T1000 (cell line): ENCODE data around the gene APOL1.
"Not testable (repeated sequence)": the region's sequence is repeated elsewhere in the genome, so short reads cannot be mapped to it uniquely, and the experiment has no call there.

Experiments used
- DNase-seq: peaks from one replicate; lab custom pipeline; 2025; ENCODE audit warnings: mixed read lengths; lab: John Stamatoyannopoulos, UW

Gene APOL1, protein sequence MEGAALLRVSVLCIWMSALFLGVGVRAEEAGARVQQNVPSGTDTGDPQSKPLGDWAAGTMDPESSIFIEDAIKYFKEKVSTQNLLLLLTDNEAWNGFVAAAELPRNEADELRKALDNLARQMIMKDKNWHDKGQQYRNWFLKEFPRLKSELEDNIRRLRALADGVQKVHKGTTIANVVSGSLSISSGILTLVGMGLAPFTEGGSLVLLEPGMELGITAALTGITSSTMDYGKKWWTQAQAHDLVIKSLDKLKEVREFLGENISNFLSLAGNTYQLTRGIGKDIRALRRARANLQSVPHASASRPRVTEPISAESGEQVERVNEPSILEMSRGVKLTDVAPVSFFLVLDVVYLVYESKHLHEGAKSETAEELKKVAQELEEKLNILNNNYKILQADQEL

DNA sequence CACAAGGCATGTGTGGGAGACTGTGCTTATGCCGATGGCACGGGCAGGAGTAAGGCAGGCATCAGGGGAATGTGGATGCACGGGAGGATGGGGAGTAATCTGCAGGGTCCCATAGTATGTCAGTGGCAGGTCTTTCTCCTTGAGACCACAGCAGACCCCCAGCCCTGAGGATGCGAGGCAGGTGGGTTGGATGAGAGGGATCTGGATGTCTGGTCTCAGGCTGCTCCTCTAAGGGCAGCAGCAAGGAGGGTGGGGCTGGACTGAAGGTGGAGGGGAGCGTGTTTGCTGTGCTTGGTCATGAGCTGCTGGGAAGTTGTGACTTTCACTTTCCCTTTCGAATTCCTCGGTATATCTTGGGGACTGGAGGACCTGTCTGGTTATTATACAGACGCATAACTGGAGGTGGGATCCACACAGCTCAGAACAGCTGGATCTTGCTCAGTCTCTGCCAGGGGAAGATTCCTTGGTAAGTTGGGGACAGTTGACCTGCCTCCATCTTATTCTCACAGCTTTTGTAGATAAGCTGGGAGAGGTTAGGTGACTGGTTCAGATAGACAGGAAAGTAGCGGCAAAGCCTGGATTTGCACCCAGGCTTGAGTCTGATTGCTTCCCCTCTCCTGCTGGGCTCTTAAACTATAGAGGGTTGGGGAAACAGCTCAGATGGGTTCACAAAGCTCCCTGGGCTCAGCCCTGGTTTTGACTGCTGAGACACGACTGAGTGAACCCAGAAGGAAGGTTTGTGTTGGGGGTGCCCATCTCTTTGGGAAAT is at the start of gene APOL1:
Gene APOL1 (plus strand): TSS at position 380 of the 769 bp plus-strand sequence. CDS start 1,823 bp downstream, outside the sequence.
- DNase-seq: no peak

DNA sequence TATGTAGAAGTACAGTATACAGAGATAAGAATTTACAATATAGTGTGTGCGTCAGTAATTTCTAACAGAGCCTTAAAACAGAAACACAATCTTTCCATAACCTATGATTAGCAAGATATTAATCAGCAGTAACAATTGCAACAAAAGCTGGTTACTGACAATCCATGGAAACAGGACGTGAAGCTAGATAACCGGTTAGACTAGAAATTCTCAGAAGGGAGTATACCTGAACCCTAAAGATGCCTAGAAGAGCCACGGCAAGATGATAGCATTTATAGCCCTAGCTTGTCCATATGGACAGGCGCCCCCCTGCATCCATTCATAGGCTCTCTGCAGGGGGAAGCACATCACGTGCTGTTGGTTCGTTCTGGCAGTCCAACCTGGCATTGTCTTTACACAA is 49.5 kb upstream of the APOL1 start:
- DNase-seq: not testable (repeated sequence)

DNA sequence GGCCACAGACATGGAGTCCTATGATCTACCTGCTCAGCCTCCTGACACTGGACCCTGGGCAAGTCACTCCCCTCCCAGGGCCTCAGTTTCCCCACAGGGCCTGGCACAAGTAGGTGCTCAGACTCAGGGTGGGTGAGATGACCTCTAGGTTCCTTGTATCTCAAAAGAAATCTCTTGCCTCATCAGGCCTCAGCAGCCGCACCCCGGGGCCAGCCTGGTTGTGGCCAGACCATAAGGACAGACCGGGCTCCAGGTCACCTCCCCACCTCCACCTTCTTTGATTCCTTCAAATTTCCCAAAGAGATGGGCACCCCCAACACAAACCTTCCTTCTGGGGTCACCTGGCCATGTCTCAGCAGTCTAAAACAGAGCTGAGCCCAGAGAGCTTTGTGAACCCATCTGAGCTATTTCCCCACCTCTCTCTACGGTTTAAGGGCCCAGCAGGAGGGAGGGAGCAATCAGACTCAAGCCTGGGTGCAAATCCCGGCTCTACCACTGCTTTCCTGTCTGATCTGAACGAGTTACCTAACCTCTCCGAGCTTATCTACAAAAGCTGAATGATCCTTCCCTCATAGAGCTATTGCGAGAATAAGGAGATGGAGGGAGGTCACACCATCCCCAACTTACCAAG is 48.8 kb upstream of the APOL1 start:
- no peak for DNase-seq

DNA sequence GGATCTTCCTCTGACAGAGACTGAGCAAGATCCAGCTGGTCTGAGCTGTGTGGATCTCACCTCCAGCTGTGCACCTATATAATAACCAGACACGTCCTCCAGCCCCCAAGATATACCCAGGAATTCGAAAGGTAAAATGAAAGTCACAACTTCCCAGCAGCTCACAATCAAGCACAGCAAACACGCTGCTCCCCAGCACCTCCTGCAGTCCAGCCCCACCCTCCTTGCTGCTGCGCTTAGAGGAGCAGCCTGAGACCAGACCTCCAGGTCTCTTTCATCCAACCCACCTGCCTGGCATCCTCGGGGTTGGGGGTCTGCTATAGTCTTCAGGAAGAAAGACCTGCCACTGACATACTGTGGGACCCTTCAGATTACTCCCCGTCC is 48.3 kb upstream of the APOL1 start:
- no peak for DNase-seq

DNA sequence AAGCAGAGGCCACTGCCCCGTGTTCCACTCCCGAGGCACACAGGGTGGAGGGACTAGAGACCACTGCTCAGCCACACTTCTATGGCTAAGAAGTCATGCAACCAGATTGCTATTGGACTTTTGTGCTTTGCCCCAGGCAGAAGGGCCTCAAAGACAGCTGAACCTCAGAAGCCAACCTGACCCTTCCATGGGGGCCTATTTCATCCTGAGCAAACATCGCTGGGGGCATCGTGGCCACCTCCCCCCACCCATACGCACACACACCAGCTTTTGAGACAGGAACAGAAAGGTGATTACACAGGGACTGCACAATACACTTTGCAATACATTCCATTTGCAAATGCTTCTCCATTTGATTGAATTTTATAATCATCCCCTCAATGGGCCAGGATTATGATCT is 47.4 kb upstream of the APOL1 start:
- not testable (repeated sequence) for DNase-seq

DNA sequence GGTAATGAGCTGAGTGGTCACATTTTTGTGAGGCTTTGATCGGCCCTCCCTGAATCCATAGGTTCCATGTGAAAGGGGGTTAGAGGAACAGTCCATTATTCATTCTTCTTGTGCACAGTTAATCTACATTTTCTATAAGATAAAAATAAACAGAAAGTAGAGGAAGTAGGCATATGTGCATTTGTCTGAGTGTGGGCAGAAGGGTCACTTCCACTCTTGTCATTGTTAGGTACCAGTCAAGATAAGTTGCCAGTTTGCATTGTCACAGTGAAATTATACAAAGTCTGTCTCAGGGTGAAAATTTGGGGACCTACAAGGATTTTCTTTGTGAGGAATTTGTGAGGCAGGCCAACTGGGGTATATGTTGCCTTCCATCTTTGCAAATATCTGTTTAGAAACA is 46.7 kb upstream of the APOL1 start:
- no peak for DNase-seq

DNA sequence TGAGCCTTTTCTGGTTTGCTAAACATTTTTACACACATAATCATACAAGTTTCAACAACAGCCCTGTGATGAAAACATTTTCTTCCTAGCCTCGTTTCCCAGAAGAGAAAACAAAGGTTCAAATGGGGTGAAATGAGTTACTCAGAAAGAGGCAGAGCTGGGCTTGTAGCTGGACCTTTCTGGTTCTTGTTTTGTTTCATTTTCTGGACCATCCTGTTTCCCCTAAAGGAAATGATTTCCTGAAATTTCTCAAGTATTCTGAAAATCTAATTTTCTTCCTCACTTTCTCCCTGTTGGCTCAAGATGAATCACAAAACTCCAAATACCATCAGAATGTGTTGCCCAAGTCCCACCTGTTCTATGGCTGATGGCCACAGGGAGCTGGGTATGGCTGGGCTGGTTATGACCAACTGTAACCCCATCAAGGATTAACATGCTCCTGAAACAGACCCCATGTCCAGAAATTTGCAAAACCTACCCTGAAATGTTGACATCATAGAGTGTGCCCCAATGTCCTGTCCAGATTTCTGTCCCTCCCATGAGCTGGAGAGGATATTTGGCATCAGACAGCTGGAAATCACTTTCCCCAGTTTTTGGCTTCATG is 44.7 kb upstream of the APOL1 start:
- no peak for DNase-seq

DNA sequence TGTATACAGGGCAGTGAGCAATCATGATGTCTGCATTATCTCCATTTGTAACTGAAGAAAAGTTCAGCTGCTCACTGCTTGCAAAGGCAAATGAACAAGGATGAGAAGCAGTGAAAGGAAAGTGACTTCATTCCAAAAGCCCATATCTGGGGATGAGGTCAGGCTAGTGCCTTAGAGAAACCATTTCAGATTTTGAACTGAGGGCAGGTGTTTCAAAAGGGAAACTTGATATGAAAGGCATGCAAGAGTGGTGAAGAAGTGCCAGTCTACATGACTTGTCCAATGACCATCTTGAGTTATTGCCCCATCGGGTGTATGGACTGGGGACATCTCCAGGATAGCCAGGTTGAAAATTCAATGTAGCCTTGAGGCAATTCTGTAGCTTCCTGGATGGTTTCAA is 44.0 kb upstream of the APOL1 start:
- DNase-seq: no peak

DNA sequence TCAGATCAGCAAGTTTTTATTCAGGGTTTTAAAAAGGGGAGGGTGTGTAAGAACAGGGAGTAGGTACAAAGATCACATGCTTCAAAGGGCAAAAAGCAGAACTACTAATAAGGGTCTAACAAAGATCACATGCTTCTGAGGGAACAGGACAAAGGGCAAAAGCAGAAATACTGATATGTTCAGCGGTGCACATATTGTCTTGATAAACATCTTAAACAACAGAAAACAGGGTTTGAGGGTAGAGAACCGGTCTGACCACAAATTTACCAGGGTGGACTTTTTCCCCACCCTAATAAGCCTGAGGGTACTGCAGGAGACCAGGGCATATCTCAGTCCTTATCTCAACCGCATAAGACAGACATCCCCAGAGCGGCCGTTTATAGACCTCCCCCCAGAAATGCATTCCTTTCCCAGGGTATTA is 43.4 kb upstream of the APOL1 start:
- not testable (repeated sequence) for DNase-seq

DNA sequence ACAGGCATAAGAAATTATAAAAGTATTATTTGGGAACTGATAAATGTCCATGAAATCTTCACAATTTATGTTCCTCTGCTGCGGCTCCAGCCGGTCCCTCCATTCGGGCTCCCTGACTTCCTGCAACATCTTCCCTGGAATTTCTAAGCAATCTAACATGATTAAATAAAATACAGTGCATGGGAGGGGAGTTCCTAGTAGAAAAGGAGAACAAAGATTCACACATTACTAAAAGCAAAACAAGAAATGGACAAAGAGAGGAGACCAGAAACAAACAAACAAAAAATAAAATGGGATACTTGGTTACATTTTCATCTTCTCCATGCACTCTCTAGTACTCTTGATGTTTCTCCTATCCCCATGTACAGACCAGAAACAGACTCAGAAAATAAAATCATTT is 42.7 kb upstream of the APOL1 start:
- no peak for DNase-seq

DNA sequence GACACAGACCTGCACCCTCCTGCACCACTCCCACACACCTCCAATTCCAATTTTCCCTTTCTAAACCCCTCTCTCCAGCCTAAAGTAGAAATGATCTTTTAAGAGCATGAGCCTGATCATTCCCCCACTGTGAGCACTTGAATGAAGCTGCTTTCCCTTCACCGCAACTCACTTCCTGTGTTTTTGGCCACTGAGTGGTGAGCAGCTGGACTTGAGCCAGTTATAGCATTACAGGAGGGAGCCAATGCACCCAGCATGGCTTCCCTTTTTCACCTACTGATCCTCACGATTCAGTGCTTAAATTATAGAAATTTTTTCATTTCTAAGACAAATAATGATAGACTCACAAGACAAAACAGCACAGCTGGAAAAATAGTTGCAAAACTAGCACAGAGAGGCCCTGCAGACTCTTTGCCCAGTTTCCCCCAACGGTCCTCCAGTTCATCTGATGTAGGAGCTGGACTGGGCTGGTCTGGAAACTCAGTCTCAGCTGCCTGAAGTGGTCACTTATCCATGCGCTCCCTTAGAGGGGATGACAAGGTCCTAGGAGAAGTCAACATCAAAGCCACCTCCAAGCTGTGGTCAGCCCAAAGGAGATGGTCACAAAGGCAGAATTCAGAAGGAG is 41.6 kb upstream of the APOL1 start:
- no peak for DNase-seq

DNA sequence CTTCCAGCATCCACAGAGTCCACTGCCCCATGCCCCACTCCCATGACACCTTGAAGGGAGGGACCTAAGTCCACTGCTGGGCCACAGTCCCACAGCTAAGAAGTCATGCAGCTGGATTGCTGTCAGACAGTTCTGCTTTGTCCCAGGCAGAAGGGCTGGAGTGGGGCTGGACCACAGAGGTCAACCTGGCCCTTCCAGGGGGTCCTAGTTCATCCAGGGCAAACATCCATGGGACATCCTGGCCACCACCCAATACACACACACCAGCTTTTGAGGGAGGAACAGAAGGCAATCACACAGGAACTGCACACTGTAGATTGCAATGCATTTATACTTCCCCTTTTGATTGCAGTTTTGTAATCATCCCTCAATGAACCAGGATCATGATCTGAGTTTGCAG is 40.0 kb upstream of the APOL1 start:
- DNase-seq: no peak

DNA sequence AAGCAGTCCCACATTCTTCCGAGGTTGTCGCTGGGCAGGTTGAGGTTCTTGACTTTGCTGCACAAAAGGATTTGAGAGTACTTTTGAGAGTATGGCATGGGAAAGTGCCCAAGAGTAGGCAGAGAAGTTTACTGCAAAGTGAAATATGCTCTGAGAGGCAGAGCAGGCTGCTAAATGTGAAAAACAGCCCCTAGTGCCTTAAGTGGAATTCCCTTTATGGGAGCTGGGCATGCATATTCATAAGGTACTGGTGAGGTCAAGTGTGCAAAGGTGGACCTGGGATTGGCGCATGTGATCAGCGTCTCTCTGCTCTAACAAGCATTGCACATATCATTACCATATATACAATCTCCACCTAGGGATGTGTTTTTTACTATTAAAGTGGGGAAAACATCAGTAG is 39.3 kb upstream of the APOL1 start:
- DNase-seq: no peak

DNA sequence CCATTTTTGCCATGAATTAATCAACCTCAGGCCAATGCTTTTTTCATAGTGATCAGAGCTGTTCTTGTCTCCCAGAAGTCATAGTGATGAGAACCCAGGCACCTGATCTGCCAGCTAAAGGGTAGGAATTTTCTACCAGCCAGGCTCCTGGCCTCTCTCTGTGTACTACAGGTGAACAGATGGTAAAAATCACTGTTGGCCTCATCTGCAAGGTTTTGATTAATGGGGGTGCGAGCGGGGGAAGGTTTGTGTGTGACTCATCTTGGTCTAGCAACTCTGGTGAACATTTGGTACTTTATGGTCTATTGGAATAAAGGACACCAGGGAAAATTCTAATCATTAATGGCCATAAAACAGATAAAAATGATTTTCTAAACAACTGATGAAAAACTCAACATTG is 37.0 kb upstream of the APOL1 start:
- DNase-seq: no peak

DNA sequence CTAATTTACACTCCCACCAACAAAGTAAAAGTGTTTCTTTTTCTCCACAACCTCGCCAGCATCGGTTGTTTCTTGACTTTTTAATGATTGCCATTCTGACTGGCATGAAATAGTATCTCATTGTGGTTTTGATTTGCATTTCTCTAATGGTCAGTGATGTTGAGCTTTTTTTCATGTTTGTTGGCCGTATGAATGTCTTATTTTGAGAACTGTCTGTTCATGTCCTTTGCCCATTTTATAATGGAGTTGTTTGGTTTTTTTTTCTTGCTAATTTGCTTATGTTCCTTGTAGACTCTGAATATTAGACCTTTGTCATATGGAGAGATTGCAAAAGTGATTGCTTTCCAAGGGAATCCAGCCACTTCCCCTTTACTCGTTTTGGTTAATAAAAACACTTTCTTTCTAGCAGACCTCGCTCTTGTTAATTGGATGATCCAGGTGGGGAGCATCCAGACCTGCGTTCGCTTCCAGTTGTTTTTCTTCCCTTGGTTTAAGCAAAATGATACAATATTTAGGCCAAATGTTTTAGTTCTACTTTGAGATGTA is 34.2 kb upstream of the APOL1 start:
- no peak for DNase-seq

DNA sequence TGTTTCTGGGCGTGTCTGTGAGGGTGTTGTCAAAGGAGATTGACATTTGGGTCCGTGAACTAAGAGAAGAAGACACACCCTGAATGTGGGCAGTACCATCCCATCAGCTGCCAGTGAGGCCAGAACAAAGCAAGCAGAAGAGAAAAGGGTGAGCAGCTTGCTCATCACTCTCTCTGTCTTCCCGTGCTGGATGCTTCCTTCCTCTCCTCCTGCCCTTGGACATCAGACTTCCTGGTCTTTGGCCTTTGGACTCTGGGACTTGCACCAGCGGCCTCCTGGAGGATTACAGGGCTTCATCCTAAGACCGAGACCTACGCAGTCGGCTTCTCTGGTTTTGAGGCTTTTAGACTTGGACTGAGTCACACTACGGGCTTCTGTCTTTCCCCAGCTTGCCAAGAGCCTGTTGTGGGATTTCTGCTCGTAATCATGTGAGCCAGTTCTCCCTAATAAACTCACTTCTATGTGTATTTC is 32.4 kb upstream of the APOL1 start:
- DNase-seq: no peak

DNA sequence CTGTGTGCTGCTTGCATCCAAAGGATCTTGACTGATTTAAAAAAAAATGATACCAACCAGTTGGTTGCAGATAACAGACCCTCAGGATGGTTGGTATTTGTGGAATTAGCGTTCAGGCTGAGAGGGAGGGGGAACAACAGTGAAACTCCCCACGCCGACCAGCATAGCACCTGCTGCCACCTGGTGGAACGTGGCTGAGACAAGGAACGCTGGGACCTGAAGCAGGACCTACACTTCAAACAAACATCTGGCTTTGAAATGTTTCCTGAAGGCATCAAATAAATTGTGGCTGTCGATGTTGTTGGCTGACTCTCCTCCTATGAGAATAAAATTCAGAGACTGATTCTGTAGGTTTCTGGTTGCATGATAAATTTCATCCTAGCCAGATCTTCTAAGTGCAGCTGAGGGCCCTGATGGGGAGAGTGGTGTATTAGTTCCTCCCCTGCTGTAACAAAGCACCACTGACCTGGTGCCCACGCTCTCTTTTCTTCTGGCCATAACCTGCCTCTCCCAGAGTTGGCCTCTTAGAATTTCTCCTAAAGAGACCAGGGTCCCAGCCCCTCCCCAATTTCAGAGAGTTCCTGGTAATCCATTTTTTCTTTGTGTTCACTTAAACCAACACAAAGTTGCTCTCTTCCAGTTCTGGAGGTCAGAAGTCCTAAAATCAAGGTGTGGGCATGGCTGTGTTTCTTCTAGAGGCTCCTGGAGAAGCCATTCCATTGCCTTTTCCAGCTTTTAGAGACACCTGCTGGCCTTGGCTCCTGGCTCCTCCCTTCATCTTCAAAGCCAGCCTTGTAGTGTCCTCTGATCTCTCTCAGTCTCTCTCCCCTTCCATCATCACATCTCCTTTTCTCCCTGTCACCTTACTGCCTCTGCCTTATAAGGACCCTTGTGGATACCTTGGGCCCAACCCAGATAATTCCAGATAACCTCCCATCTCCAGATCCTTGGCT is 30.9 kb upstream of the APOL1 start:
- DNase-seq: no peak

DNA sequence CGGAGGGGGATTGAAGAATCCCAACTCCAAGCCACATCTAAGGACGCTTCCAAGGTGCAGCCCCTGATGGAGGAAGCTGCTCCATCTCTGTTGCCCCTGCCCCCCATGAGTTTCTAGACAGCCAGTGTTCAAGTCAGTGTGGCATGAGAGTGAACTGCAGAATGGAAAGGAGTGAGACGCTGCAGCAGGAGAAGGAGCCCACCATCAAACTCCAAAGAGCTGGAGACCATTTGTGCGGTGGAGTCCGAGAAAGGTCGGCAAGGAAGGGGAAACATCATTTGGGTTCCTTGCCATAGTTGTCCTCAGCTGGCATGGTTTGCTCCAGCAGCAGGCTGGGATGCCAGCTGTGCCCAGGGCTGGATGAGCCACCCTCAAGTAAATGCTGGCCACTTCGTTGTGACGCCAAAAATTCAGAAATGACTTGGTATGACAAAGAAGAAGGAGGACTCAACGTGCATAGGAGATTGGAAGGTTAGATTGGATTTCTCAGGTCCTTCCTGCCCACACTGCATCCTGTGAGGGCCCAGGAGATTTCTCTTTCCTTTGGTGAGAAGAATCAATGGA is 30.0 kb upstream of the APOL1 start:
- no peak for DNase-seq

DNA sequence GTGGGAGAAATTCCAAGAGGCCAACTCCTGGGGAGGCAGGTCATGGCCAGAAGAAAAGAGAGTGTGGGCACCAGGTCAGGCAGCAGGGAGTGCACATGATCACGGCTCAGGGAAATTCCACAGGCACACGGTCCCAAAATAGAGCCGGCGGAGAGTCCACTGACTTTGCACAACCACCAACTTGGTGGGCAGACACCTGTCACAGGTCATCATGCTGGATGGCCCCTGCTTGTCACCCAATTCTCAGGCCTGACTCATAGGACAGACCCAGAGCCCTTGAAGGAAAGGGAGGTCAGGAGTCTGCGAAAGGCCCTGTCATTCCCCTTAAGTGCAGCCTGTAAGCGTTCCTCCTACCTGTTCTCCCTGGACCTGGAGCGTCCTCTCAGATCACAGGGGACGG is 29.4 kb upstream of the APOL1 start:
- DNase-seq: no peak

DNA sequence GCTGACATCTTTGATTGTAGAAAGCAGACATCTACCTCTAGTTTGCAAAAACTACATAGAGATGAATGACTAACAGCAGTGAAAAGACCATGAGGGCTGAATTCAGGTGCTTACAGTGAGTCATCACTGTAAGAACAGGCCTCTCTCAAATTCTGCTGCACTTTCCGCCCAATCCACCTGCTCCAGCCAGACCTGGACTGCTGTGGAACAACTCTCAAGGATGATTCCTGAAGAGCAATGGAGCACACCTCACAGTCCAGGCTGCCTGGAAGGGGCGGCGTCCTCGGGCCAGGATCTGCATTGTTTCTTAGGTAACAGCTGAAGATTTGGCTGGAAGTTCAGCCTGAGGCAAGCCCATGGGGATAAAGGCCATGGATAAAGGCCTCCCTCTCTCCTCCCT is 28.7 kb upstream of the APOL1 start:
- DNase-seq: no peak
